Right atrium auricular region (tissue), 2 donors: Measurements from ENCODE around the gene TBC1D8. TPM values are rescaled to one million over a fixed set of nuclear protein-coding genes. Genes with fewer than 3 reads are reported as not detected.

ENCODE experiments used
- DNase-seq: peaks from one replicate; pipeline ENCODE4 v3.0.0-alpha.2; 2019; ENCODE audit warnings: low spot score
- H3K27ac ChIP-seq, 2 donors: fragments of 200-600 bp; sonication (generic); 1 replicate in 1 of 2; 2 replicates in 1 of 2; pipeline ENCODE4 v1.5.1; 2016 to 2019
- H3K27me3 ChIP-seq, 2 donors: fragments of 200-600 bp; sonication (generic); one replicate each; pipeline versions ENCODE4 v1.5.1 to v1.6.0; 2017 to 2019
- H3K36me3 ChIP-seq: fragments of 200-600 bp; sonication (generic); one replicate; pipeline ENCODE4 v1.5.1; 2016
- H3K4me1 ChIP-seq, 2 donors: fragments of 200-600 bp; sonication (generic); one replicate each; pipeline versions ENCODE4 v1.5.1 to v1.6.0; 2017 to 2019
- H3K4me3 ChIP-seq, 2 donors: fragments of 200-600 bp; sonication (generic); 1 replicate in 1 of 2; 2 replicates in 1 of 2; pipeline ENCODE4 v1.5.1; 2017 to 2019; ENCODE audit warnings: mild to moderate bottlenecking in 1 of 2, moderate library complexity in 1 of 2
- H3K9me3 ChIP-seq, 2 donors: fragments of 200-600 bp; sonication (generic); one replicate each; pipeline ENCODE4 v1.5.1; 2019
- CTCF ChIP-seq, 2 donors: fragments of 200-600 bp; sonication (generic); IDR thresholded peaks; one replicate each; pipeline ENCODE4 v1.5.1; 2019; ENCODE audit warnings: antibody characterized with exemption in 2 of 2
- total RNA-seq, 2 donors: library from RNA; depleted of rRNA; stranded (reverse); fragments of >200 nt; gene quantifications; one replicate each; pipeline ENCODE4 v1.1.0, GENCODE V29; 2016

TBC1D8 gene
- total RNA-seq, 2 donors from 2014 or later: 42.3 to 50.3 TPM

- Histone ChIP-seq H3K9me3 (no peaks in the 10 kb centered on the region), H3K27ac (no peak overlapping the region), H3K4me3 (no peak overlapping the region), H3K27me3 (no peaks in the 10 kb centered on the region), H3K36me3 (peaks cover 37% of the 10 kb centered on the region), H3K4me1 (peaks cover 0 to 8% of the 10 kb centered on the region in 2 donors)
- DNase-seq: no peak
- TF ChIP-seq CTCF (IDR thresholded peaks at IDR 0.05): no peak
These were observed 183.5 kb downstream of the TBC1D8 start for GRCh38 chr2:100967716-100968115.

- H3K27me3 ChIP-seq: no peaks in the 10 kb centered on the region
- no peaks in the 10 kb centered on the region for H3K9me3 ChIP-seq
- no peak for TF ChIP-seq CTCF (IDR thresholded peaks at IDR 0.05)
- H3K4me3 ChIP-seq: no peak overlapping the region
- no peak for DNase-seq
- peaks cover 20% of the 10 kb centered on the region for H3K36me3 ChIP-seq
- H3K4me1 ChIP-seq: peaks cover 0 to 8% of the 10 kb centered on the region in 2 donors
- no peak overlapping the region for H3K27ac ChIP-seq
These were observed 185.6 kb downstream of the TBC1D8 start for GRCh38 chr2:100965596-100965995.

- no peak overlapping the region for H3K27ac ChIP-seq
- peaks cover 0 to 8% of the 10 kb centered on the region in 2 donors for H3K4me1 ChIP-seq
- no peak for TF ChIP-seq CTCF (IDR thresholded peaks at IDR 0.05)
- no peaks in the 10 kb centered on the region for H3K27me3 ChIP-seq
- H3K9me3 ChIP-seq: no peaks in the 10 kb centered on the region
- H3K4me3 ChIP-seq: no peak overlapping the region
- H3K36me3 ChIP-seq: peaks cover 15% of the 10 kb centered on the region
- DNase-seq: no peak
These were observed 186.5 kb downstream of the TBC1D8 start for GRCh38 chr2:100964681-100965169.

- TF ChIP-seq CTCF (IDR thresholded peaks at IDR 0.05): no peak
These were observed 187.0 kb downstream of the TBC1D8 start for GRCh38 chr2:100964222-100964621.

GRCh38 chr2:100963026-100963375 lies 188.2 kb downstream of the TBC1D8 start:
- Histone ChIP-seq H3K27ac (no peak overlapping the region), H3K9me3 (no peaks in the 10 kb centered on the region), H3K27me3 (no peaks in the 10 kb centered on the region), H3K4me3 (no peak overlapping the region), H3K36me3 (no peaks in the 10 kb centered on the region), H3K4me1 (peaks cover 0 to 20% of the 10 kb centered on the region in 2 donors)
- no peak for DNase-seq
- TF ChIP-seq CTCF (IDR thresholded peaks at IDR 0.05): no peak

More at GRCh38 chr2:100964222-100964621, 187.0 kb downstream of the TBC1D8 start:
- DNase-seq: no peak
- Histone ChIP-seq H3K9me3 (no peaks in the 10 kb centered on the region), H3K36me3 (peaks cover 10% of the 10 kb centered on the region), H3K4me3 (no peak overlapping the region), H3K27ac (no peak overlapping the region), H3K4me1 (peaks cover 0 to 12% of the 10 kb centered on the region in 2 donors), H3K27me3 (no peaks in the 10 kb centered on the region)

GRCh38 chr2:100962366-100963025 lies 188.7 kb downstream of the TBC1D8 start:
- H3K27ac ChIP-seq: no peak overlapping the region
- H3K27me3 ChIP-seq: no peaks in the 10 kb centered on the region
- H3K4me3 ChIP-seq: no peak overlapping the region
- H3K9me3 ChIP-seq: no peaks in the 10 kb centered on the region
- no peak for TF ChIP-seq CTCF (IDR thresholded peaks at IDR 0.05)
- peaks cover 0 to 24% of the 10 kb centered on the region in 2 donors for H3K4me1 ChIP-seq
- no peaks in the 10 kb centered on the region for H3K36me3 ChIP-seq
- no peak for DNase-seq
